ENCODE data around the gene TSPAN18.

Gene TSPAN18

GRCh38 chr11:44780940-44781631, 54.3 kb downstream of the TSPAN18 start:
- TF ChIP-seq CTCF (IDR thresholded peaks at IDR 0.05; ENCODE audit: low read length) (no peak), EZH2 (IDR thresholded peaks at IDR 0.05; ENCODE audit: borderline replicate concordance, low read length) (no peak)
- H3K9me2 ChIP-seq (ENCODE audit: low read depth, low read length), result no peaks in the 10 kb centered on the region
- H3K4me2 ChIP-seq (ENCODE audit: low read length), result no peak overlapping the region
- H3K9ac ChIP-seq (ENCODE audit: low read length), result no peak overlapping the region
- no peak overlapping the region for H3K27ac ChIP-seq (ENCODE audit: low read depth, low read length, poor library complexity, severe bottlenecking)
- no peaks in the 10 kb centered on the region for H3K79me2 ChIP-seq (ENCODE audit: insufficient read depth, low read length)
- no peaks in the 10 kb centered on the region for H3K4me1 ChIP-seq (ENCODE audit: insufficient read depth, low read length, severe bottlenecking)
- 0 out of 2 replicates have a peak, but pooled peaks cover 4% of the 10 kb centered on the region for H3K27me3 ChIP-seq (ENCODE audit: insufficient read depth, low read length)
- no peak overlapping the region for H2AFZ ChIP-seq (ENCODE audit: low read length)
- H3K4me3 ChIP-seq (ENCODE audit: low read depth, low read length, poor library complexity, severe bottlenecking), result no peak overlapping the region
- H3K36me3 ChIP-seq (ENCODE audit: insufficient read depth, low read length), result no peaks in the 10 kb centered on the region
- H3F3A ChIP-seq (ENCODE audit: insufficient read depth, low read length), result no peaks in the 10 kb centered on the region
- no peaks in the 10 kb centered on the region for H3K9me3 ChIP-seq (ENCODE audit: low read length)
- H4K20me1 ChIP-seq (ENCODE audit: insufficient read depth, low read length), result no peaks in the 10 kb centered on the region

GRCh38 chr11:44781655-44782054, 54.9 kb downstream of the TSPAN18 start:
- Histone ChIP-seq H3K79me2 (ENCODE audit: insufficient read depth, low read length) (no peaks in the 10 kb centered on the region), H2AFZ (ENCODE audit: low read length) (no peak overlapping the region), H3K4me2 (ENCODE audit: low read length) (no peak overlapping the region), H3K4me1 (ENCODE audit: insufficient read depth, low read length, severe bottlenecking) (no peaks in the 10 kb centered on the region), H4K20me1 (ENCODE audit: insufficient read depth, low read length) (no peaks in the 10 kb centered on the region), H3K27ac (ENCODE audit: low read depth, low read length, poor library complexity, severe bottlenecking) (no peak overlapping the region), H3K9ac (ENCODE audit: low read length) (no peak overlapping the region), H3K9me3 (ENCODE audit: low read length) (no peaks in the 10 kb centered on the region), H3K36me3 (ENCODE audit: insufficient read depth, low read length) (no peaks in the 10 kb centered on the region), H3K9me2 (ENCODE audit: low read depth, low read length) (no peaks in the 10 kb centered on the region), H3K27me3 (ENCODE audit: insufficient read depth, low read length) (0 out of 2 replicates have a peak, but pooled peaks cover 4% of the 10 kb centered on the region), H3F3A (ENCODE audit: insufficient read depth, low read length) (no peaks in the 10 kb centered on the region), H3K4me3 (ENCODE audit: low read depth, low read length, poor library complexity, severe bottlenecking) (no peak overlapping the region)
- TF ChIP-seq CTCF (IDR thresholded peaks at IDR 0.05; ENCODE audit: low read length) (no peak), EZH2 (IDR thresholded peaks at IDR 0.05; ENCODE audit: borderline replicate concordance, low read length) (no peak)

- H3K4me1 ChIP-seq (ENCODE audit: insufficient read depth, low read length, severe bottlenecking), result no peaks in the 10 kb centered on the region
- no peak overlapping the region for H3K27ac ChIP-seq (ENCODE audit: low read depth, low read length, poor library complexity, severe bottlenecking)
- no peaks in the 10 kb centered on the region for H3K9me2 ChIP-seq (ENCODE audit: low read depth, low read length)
- H3K27me3 ChIP-seq (ENCODE audit: insufficient read depth, low read length), result 0 out of 2 replicates have a peak, but pooled peaks cover 4% of the 10 kb centered on the region
- no peak overlapping the region for H3K4me2 ChIP-seq (ENCODE audit: low read length)
- no peaks in the 10 kb centered on the region for H3F3A ChIP-seq (ENCODE audit: insufficient read depth, low read length)
- H3K9me3 ChIP-seq (ENCODE audit: low read length), result no peaks in the 10 kb centered on the region
- H3K79me2 ChIP-seq (ENCODE audit: insufficient read depth, low read length), result no peaks in the 10 kb centered on the region
- no peak overlapping the region for H3K4me3 ChIP-seq (ENCODE audit: low read depth, low read length, poor library complexity, severe bottlenecking)
- no peaks in the 10 kb centered on the region for H3K36me3 ChIP-seq (ENCODE audit: insufficient read depth, low read length)
- no peaks in the 10 kb centered on the region for H4K20me1 ChIP-seq (ENCODE audit: insufficient read depth, low read length)
- no peak for TF ChIP-seq EZH2 (IDR thresholded peaks at IDR 0.05; ENCODE audit: borderline replicate concordance, low read length)
- no peak for TF ChIP-seq CTCF (IDR thresholded peaks at IDR 0.05; ENCODE audit: low read length)
- no peak overlapping the region for H3K9ac ChIP-seq (ENCODE audit: low read length)
- no peak overlapping the region for H2AFZ ChIP-seq (ENCODE audit: low read length)
These were observed 55.7 kb downstream of the TSPAN18 start for GRCh38 chr11:44782478-44782877.

All from OCI-LY1 (cell line).